ENCODE results near the gene PKIG. TPM values are rescaled to one million over a fixed set of nuclear protein-coding genes. Genes with fewer than 3 reads are reported as not detected.

The PKIG gene
- total RNA-seq, 1 experiment from 2014 or later, result 20.1 TPM

DNA sequence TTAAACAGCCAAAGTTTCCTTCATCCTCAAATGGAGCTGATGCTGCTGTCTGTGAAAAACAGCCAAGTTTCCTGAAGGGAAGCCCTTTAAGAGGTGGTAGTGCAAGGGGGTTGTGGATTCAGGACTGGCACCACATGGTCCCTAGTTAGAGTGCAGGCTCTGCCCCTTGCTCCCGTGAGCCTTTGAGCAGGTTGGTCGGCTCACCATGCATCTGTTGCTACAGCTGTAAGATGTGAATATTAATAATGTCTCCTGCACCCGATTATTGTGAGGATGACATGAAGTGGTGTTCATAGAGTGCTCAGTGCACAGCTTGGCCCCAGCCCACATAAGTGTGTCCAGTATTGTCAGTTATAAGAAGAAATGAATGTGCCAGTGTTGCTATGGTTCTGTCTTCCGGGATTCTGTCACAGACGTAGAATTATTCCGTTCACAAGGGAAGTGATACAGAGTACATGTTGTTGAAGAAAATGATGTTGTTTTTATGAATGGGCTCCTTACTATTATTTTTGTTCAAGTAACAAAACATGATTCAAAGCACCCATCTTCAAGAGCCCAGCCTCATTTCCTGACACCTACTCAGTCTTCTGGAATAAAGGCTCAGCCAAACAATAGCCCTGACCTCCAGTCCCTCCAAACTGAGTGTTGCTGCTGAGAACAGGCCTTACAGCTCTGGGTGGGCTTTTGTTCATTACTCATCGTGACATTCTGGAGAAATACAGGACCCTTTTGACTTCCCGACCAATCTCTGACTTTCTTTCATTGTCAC, 2.9 kb upstream of the PKIG start:
- Histone ChIP-seq H3K79me2 (ENCODE audit: insufficient read depth, low read length) (no peaks in the 10 kb centered on the region), H3K9me2 (ENCODE audit: insufficient read depth) (no peaks in the 10 kb centered on the region), H3K4me2 (ENCODE audit: low read length) (no peak overlapping the region), H3K27me3 (ENCODE audit: insufficient read depth, low read length) (no peaks in the 10 kb centered on the region), H3K36me3 (ENCODE audit: control insufficient read depth in 1 of 2, insufficient read depth in 2 of 2, low read length in 2 of 2) (no peaks in the 10 kb centered on the region), H3K4me1 (ENCODE audit: control insufficient read depth in 1 of 2, insufficient read depth in 2 of 2, low read length in 2 of 2) (peaks cover 11 to 14% of the 10 kb centered on the region in 2 experiments), H3K9ac (ENCODE audit: low read length) (no peak overlapping the region), H4K20me1 (ENCODE audit: insufficient read depth) (no peaks in the 10 kb centered on the region), H3K4me3 (replicated peaks in 1 of 2; ENCODE audit: low read depth in 1 of 2, low read length in 2 of 2) (no peak overlapping the region), H2AFZ (ENCODE audit: low read depth, low read length, poor library complexity, severe bottlenecking) (no peak overlapping the region), H3K27ac (ENCODE audit: low read depth, low read length) (no peak overlapping the region), H3K9me3 (ENCODE audit: control insufficient read depth in 1 of 2, insufficient read depth in 1 of 2, low read depth in 1 of 2, low read length in 2 of 2) (no peaks in the 10 kb centered on the region)
- TF ChIP-seq ELF1 (IDR thresholded peaks at IDR 0.05; ENCODE audit: borderline replicate concordance, low read depth), result no peak
- no peak for TF ChIP-seq YY1 (IDR thresholded peaks at IDR 0.05; ENCODE audit: extremely low read depth, insufficient replicate concordance, low read depth, low read length)
- TF ChIP-seq POLR2AphosphoS5 (IDR thresholded peaks at IDR 0.05; ENCODE audit: low read depth, low read length), result no peak
- no peak for TF ChIP-seq SIN3A (IDR thresholded peaks at IDR 0.05; ENCODE audit: low read depth)
- no peak for TF ChIP-seq CEBPB (IDR thresholded peaks at IDR 0.05; ENCODE audit: low read depth)
- TF ChIP-seq CBX3 (IDR thresholded peaks at IDR 0.05; ENCODE audit: low read depth), result no peak
- TF ChIP-seq SRF (IDR thresholded peaks at IDR 0.05; ENCODE audit: low read depth), result no peak
- no peak for TF ChIP-seq ZFX (IDR thresholded peaks at IDR 0.05)
- TF ChIP-seq EGR1 (IDR thresholded peaks at IDR 0.05; ENCODE audit: low read depth), result no peak
- no peak for TF ChIP-seq EZH2phosphoT487 (IDR thresholded peaks at IDR 0.05; ENCODE audit: borderline replicate concordance)
- TF ChIP-seq FOSL1 (IDR thresholded peaks at IDR 0.05; ENCODE audit: low read depth), result no peak
- TF ChIP-seq EZH2 (IDR thresholded peaks at IDR 0.05), result no peak
- TF ChIP-seq, protein P1, sequence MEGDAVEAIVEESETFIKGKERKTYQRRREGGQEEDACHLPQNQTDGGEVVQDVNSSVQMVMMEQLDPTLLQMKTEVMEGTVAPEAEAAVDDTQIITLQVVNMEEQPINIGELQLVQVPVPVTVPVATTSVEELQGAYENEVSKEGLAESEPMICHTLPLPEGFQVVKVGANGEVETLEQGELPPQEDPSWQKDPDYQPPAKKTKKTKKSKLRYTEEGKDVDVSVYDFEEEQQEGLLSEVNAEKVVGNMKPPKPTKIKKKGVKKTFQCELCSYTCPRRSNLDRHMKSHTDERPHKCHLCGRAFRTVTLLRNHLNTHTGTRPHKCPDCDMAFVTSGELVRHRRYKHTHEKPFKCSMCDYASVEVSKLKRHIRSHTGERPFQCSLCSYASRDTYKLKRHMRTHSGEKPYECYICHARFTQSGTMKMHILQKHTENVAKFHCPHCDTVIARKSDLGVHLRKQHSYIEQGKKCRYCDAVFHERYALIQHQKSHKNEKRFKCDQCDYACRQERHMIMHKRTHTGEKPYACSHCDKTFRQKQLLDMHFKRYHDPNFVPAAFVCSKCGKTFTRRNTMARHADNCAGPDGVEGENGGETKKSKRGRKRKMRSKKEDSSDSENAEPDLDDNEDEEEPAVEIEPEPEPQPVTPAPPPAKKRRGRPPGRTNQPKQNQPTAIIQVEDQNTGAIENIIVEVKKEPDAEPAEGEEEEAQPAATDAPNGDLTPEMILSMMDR (IDR thresholded peaks at IDR 0.05 in 2 of 3, conservative IDR thresholded peaks at IDR 0.05 in 1 of 3; ENCODE audit: borderline replicate concordance in 1 of 3, insufficient read depth in 1 of 3, low read depth in 2 of 3, low read length in 2 of 3), result no peak
- TF ChIP-seq ATF3 (IDR thresholded peaks at IDR 0.05), result no peak
- CTCF ChIA-PET, result no interaction called here
- ATAC-seq, result no peak
- DNase-seq (ENCODE audit: low read depth, low spot score), result no peak
- BruUV-seq (replicated peaks), result no TSS peak
- RAD21 ChIA-PET (ENCODE audit: low non-redundant PET in 1 of 2, low total read pairs in 2 of 2, uncharacterized antibody in 2 of 2, unreplicated experiment in 2 of 2), result no interaction called here
- intact Hi-C loops (cut with micrococcal nuclease), result no loop called here
- POLR2A ChIA-PET, result no interaction called here
